Fibroblast of skin of back (primary cell): Measurements from ENCODE around the gene STAB1.

ENCODE experiments used
- DNase-seq: peaks from one replicate; pipeline ENCODE4 v3.0.0-alpha.2; 2013

STAB1 gene

DNA sequence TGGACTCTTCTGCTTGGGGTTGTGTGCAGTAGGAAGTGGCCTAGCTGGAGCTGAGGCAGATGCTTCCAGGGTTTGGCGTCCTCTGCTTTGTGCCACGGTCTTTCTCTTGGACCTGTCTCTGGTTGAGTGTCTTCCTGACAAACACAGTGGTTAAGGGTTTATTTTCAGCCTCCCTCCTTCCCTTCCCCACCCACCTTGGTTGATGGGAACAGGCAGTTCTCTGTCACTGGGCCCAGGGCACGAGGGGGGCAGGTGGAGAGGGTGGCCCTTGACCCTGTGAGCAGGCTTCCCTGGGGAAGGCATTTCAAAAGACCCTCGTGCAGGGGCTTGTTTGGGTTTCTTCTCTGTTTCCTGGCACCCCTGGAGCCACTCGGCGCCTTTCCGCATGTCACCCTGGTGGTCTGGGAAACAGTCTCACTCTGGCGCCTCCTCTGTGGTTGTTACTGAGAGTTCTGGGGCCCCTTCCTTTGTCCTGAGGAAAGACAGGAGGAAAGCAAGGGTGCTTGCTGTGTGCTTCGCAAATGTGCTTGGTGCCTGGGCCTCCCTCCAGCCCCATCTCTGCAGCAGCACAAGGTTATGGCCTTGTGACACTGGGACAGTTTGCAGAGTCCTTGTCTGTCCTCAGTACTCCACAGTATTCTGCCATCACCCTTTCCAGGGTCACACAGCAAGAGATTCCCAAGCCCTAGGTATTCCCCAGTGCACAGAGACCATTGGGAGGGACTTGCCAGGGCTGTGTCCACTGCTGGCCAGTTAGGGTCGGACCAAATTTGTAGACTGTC is 10.3 kb upstream of the STAB1 start:
- DNase-seq: no peak

DNA sequence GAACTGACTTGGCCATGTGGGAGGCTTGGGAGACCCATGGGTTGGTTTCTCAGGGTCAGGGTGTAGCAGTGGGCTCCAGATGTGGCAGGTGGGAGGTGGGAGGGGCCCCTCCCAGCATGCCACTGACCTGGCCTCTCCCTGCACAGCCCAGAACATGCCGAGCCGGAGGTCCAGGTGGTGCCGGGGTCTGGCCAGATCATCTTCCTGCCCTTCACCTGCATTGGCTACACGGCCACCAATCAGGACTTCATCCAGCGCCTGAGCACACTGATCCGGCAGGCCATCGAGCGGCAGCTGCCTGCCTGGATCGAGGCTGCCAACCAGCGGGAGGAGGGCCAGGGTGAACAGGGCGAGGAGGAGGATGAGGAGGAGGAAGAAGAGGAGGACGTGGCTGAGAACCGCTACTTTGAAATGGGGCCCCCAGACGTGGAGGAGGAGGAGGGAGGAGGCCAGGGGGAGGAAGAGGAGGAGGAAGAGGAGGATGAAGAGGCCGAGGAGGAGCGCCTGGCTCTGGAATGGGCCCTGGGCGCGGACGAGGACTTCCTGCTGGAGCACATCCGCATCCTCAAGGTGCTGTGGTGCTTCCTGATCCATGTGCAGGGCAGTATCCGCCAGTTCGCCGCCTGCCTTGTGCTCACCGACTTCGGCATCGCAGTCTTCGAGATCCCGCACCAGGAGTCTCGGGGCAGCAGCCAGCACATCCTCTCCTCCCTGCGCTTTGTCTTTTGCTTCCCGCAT is 7.9 kb upstream of the STAB1 start:
- DNase-seq: no peak

DNA sequence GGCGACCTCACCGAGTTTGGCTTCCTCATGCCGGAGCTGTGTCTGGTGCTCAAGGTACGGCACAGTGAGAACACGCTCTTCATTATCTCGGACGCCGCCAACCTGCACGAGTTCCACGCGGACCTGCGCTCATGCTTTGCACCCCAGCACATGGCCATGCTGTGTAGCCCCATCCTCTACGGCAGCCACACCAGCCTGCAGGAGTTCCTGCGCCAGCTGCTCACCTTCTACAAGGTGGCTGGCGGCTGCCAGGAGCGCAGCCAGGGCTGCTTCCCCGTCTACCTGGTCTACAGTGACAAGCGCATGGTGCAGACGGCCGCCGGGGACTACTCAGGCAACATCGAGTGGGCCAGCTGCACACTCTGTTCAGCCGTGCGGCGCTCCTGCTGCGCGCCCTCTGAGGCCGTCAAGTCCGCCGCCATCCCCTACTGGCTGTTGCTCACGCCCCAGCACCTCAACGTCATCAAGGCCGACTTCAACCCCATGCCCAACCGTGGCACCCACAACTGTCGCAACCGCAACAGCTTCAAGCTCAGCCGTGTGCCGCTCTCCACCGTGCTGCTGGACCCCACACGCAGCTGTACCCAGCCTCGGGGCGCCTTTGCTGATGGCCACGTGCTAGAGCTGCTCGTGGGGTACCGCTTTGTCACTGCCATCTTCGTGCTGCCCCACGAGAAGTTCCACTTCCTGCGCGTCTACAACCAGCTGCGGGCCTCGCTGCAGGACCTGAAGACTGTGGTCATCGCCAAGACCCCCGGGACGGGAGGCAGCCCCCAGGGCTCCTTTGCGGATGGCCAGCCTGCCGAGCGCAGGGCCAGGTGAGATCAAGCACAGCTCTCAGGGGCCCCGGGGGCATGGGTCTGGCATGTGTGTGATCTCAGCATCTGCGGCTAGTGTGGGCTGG is 7.1 kb upstream of the STAB1 start:
- DNase-seq: no peak

DNA sequence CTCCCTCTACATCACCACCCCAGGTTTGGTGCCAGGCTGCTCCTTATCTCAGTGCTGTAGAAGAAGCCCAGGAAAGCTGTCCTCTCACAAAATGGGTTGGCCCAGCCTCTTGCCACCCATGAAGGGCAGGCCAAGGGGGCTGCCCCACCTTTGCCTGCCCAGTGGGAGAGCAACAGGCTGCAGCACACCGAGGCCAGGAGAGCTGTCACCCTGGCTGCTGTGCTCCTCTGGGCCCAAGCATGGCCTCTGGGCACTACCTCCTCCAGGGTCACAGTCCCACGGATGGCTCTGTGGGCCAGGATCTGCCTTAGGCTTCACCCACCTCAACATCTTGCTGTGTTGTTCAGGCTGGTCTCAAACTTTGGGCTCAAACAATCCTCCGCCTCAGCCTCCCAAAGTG is 6.4 kb upstream of the STAB1 start:
- no peak for DNase-seq

DNA sequence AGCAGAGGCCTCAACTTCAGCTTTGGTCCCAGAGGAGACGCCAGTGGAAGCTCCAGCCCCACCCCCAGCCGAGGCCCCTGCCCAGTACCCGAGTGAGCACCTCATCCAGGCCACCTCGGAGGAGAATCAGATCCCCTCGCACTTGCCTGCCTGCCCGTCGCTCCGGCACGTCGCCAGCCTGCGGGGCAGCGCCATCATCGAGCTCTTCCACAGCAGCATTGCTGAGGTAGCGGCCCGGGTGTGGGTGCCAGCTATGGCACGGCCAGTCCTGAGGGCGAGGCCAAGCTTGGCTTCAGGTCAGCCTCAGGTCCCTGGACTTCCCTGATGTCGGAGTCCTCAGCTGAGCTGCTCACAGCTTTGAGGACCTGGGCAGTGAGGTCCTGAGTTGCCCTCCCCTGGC is 5.7 kb upstream of the STAB1 start:
- DNase-seq: no peak

DNA sequence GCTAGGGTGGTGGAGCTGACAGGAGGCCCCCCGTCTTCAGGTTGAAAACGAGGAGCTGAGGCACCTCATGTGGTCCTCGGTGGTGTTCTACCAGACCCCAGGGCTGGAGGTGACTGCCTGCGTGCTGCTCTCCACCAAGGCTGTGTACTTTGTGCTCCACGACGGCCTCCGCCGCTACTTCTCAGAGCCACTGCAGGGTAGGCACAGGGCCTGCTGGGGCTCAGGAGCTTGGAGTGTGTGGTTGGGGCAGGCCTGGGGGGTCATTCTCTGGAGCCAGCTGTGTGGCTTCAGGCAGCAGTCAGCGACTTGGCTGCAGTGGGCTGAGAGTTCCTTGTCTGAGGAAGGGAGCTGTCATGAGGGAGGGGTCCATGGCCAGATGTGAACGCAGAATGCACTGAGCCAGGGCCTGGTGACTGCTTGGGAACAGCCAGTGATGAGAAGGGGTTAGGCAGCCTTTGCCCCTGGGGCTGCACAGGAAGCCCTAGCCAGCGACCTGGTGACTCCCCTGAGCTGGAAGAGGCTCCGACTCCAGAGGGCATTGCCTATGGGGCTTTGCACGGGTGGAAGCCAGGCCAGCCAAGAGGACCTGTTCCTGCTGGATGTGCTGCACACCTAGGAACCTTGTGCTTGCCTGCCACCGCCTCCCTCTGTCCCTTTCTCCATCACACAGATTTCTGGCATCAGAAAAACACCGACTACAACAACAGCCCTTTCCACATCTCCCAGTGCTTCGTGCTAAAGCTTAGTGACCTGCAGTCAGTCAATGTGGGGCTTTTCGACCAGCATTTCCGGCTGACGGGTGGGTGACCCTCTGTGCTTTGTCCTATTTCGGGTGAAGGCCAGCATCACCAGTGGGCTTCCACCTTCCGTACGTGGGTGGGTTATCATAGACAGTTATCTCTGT is 4.9 kb upstream of the STAB1 start:
- DNase-seq: no peak

DNA sequence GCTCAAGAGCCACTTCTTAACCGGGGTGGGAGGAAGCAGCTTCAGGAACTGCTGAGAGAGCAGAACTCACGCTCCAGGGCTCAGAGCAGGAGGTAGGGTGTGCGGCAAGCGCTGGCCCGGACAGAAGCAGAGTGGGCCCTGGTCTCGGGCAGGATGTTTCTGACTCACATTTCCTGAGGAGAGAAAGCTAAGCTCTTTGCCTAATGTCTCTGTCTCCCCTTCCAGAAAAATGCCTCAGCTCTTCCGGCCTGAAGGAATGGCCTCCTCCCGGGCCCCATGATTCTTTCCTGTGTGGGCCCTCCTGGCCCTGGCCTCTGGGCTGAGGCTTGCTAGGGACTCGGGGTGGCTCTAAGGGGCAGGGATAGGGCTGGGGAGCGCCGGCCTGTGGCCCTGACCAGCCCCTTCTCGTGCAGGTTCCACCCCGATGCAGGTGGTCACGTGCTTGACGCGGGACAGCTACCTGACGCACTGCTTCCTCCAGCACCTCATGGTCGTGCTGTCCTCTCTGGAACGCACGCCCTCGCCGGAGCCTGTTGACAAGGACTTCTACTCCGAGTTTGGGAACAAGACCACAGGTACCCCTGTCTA is 4.1 kb upstream of the STAB1 start:
- no peak for DNase-seq

DNA sequence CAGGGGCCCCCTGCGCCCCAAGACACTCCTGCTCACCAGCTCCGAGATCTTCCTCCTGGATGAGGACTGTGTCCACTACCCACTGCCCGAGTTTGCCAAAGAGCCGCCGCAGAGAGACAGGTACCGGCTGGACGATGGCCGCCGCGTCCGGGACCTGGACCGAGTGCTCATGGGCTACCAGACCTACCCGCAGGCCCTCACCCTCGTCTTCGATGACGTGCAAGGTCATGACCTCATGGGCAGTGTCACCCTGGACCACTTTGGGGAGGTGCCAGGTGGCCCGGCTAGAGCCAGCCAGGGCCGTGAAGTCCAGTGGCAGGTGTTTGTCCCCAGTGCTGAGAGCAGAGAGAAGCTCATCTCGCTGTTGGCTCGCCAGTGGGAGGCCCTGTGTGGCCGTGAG is 3.1 kb upstream of the STAB1 start:
- no peak for DNase-seq

DNA sequence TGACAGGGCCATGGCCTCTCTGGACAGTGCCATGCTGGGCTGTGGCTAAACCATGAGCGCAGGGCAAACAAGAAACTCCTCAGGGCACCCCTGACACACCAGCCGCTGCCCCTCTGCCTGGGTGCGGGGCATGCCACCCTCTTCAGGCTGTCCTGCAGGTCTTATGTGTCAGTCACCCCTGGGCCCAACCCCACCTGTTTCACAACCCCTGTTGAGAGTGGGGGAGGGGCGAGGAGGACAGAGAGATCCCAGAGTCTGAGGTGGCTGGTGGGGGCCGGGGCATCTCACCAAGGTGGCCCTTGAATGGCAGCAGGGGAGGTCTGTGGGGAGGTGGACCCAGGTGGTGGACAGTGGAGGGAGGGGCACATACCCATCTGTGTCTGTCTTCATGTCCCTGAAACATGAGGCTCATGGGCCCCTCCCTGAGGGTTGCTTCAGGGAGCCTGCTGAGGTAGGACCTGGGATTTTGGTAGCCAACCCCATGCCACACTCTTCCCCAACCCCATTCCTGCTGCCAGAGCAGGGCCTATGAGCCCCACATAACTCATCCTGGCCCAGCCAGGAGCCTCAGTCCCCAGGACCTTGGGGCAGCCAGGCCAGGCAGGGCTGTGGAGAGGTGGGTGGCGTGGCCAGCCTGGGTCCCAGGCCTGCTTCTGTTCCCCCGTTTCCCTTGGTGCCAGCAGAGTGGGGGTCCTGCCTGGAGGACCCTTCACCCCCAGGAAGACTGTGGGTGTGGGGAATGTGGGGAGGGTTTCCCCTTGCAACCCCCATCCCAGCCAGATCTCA is 1.7 kb upstream of the STAB1 start:
- DNase-seq: no peak

DNA sequence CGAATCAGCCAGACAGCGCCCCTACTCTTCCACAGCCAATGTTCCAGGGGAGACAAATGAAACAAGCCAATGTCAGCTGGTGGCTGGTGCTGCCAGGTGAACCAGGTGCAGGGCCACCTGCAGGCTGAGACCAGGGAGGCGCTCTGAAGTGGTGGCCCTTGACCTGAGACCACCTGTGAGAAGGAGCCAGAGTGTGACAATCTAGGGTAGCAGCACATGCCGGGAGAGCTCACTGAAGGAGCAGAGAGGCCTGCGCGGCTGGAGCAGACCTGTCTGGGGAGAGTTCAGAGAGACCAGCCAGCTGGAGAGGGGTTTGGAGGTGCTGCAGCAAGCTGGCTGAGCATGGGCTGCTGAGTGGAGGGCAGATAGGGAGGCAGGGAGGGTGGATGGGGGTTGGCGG is 693 bp upstream of the STAB1 start:
- DNase-seq: no peak

DNA sequence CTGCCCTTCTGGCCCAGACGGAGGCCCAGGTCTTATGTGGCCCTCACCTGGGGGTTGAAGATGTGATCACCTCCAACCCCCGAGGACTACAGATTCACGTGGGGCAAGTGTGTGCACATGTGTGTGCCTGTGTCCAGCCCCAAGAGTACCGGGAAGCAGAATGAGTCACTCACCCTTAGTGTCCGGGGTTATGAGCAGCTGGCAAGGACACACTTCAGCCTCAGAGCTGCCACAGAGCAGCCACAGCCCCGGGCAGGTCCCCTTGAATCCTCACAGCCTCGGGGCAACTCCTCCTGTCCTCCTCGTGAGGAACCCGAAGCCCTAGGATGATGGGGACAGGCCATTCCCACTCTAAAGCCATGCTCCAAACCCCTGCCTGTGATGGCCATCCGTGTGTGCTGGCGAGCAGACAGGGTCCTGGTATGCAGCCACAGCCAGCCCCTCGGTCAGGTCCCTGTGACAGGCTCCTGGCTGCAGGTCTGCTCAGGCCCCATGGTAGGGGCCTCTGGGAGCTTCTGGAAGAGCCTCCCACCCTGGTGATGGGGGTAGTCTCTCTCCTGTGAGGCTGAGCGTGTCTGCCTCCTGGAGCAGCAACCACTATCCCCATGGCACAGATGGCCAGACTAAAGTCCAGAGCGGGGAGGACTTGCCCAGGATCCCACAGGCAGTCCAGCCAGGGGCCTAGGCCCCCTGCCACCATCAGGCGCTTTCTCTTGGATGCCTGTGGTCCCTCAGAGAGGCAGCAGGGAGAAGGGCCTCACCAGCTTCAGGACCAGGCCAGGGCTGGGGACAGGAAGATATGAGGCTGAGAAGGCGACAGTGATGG is 852 bp downstream of the STAB1 start:
- DNase-seq: no peak

DNA sequence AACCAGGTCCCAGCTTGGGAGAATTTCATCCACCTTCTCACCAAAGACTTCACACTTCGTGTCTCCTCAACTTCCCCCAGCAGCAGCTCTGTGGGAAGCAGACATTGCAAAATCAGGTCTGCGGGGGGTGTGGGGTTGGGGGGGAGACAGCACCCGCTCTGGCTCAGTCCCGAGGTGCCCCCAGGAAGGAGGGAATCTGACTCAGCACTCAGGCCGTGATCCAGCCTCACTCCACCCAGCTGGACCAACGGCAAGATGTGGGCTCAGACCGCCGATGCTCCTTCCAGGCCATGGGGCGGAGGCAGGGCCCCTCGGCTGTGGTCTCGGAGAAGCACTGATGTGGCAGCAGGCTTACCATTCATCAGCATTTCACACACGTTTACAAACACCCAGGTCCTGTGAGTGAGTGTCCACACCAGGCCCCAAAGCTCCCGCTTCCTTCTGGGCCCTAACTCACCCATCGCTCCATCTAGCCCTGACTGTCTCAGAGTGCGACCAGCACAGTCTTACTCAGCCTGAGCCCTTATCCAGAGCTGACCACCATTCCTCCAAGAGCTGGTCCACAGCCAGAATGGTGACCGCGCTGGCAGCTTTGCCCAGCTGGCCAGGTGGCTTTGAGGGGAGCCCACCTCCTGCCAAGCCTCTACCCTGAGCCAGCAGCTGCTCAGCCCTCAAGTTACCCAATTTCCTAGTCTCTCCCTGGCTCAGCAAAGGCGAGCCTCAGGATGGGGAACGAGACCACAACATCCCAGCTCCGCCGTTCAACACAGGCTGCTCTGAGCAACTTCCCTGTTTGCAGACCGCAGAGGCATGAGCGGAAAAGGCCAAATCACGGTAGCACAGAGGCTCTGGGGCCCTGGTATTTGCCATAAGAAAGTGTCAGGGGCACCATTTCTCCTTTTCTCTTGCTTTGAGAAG is 3.3 kb downstream of the STAB1 start:
- no peak for DNase-seq

DNA sequence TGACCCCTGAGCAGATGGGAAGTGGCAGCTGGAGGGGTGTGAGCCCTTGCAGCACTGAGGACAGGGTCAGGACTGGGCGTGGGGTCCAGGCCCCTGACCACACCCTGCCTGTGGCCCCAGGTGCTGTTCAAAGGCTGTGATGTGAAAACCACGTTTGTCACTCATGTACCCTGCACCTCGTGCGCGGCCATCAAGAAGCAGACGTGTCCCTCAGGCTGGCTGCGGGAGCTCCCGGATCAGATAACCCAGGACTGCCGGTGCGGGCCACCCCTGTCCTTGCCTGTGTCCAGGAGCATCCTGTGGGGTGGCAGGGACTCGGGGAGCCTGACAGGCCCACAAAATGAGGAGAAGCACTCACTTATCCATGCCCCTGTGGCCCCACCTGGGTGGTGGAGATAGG is 5.9 kb downstream of the STAB1 start:
- no peak for DNase-seq

DNA sequence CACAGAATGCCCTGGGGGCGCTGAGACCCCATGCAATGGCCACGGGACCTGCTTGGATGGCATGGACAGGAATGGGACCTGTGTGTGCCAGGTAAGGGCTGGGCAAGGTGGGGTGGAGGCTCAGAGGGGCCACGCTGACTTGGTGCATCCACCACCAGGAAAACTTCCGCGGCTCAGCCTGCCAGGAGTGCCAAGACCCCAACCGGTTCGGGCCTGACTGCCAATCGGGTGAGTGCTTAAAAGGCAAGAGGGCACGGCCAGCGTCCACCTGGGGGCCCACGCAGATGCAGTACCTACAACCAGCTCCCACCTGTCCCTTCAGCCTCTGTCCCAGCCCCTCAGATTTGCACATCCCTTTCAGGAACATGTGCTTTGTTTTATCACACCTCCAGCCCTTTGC is 6.9 kb downstream of the STAB1 start:
- no peak for DNase-seq

DNA sequence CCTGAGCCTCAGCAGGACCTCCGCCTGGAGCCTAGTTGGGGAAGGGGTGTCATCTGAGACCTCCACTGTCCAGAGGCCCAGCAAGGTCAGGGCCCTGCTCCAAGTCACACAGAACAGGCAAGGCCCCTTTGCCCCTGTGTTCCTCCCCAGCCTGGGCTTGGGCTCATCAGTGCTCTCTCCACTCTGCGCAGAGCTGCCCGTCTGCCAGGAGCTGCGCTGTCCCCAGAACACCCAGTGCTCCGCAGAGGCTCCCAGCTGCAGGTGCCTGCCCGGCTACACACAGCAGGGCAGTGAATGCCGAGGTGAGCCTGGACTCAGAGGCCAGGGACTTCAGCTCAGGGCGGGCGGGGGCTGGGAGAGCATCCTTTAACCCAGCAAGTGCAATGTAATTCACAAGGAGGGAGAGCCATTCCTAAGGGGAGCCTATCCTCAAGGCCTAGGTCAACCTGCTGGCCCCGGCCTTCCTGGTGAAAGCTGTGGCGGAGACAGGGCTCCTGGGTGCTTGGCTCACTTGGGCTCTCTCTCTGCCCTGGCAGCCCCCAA is 7.7 kb downstream of the STAB1 start:
- DNase-seq: no peak

DNA sequence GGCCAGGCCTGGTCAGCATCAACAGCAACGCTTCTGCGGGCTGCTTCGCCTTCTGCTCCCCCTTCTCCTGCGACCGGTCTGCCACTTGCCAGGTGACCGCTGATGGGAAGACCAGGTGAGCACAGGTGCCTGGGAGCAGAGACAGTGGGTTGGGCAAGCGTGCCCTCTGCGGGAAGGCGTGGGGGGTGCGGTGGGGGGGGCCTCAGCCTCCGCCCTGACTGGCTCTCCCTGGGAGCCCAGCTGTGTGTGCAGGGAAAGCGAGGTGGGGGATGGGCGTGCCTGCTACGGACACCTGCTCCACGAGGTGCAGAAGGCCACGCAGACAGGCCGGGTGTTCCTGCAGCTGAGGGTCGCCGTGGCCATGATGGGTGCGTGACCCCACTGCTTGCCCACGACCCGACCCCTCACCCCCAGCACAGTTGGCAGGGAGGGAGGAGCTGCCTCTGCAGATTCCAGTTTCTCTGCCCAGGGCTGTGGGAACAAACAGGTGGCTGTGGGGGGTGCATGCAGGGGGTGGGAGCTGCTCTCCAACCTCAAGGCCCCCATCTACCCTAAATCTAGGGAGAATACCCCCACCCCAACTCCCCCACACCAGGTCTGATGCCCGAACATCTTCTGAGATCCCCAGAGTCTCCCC is 8.8 kb downstream of the STAB1 start:
- DNase-seq: no peak

DNA sequence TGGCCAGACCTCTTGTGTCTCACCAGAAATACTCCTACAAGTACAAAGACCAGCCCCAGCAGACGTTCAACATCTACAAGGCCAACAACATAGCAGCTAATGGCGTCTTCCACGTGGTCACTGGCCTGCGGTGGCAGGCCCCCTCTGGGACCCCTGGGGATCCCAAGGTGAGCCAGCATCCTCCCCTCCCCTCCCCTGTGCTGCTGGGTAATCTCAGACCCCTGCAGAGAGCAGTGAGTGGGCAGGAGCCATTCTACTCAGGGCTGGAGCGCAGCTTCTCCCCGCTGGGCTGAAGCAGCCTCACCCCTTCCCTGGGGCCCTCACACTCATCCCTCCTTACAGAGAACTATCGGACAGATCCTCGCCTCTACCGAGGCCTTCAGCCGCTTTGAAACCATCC is 9.8 kb downstream of the STAB1 start:
- DNase-seq: no peak
